DOHH2 (cell line): ENCODE data around the gene GNL1.

Source experiments
- CTCF ChIP-seq: fragments of 200-600 bp; sonication (generic); IDR thresholded peaks from one replicate; pipeline ENCODE4 v1.5.1; 2014; ENCODE audit warnings: antibody characterized with exemption, mild to moderate bottlenecking, low read depth, low read length; ENCODE audit not compliant: poor library complexity, severe bottlenecking
- EZH2phosphoT487 ChIP-seq: fragments of 200-600 bp; sonication (generic); IDR thresholded peaks from 2 replicates; pipeline ENCODE4 v1.6.1; 2017; ENCODE audit warnings: borderline replicate concordance, mild to moderate bottlenecking, antibody characterized with exemption, low read length, moderate library complexity, mixed read lengths

DNA sequence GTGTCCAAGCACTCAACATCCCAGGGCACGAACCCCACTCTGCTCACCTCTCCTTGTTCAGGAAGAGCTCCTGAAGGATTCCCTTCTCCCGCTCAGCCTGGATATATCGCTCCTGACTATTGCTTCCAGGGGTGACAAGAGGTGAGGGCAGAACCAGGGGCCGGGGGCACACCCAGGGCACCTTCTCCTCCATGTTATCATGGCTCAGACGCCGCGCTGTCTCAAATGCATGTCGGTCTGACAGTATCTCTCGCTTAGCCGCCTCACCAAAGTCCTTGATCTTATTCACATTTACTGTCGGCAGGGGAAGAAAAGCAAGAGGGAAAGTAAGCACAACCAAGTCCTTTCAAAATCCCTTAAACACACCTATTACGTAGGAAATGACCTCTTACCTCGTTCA is 47.7 kb upstream of the GNL1 start:
- TF ChIP-seq CTCF (no peak), EZH2phosphoT487 (no peak)
